ENCODE results near the gene DPH7. TPM values are rescaled to one million over a fixed set of nuclear protein-coding genes. Genes with fewer than 3 reads are reported as not detected.

The DPH7 gene
- total RNA-seq, 1 donor from 2014 or later = 37.6 TPM

GRCh38 chr9:137586854-137587253 is 8.1 kb upstream of the DPH7 start:
- Mint-ChIP-seq H3K4me1 (peaks cover 17% of the 10 kb centered on the region), H3K27ac (no peak overlapping the region), H3K27me3 (ENCODE audit: insufficient read depth, low read depth) (peaks cover 1% of the 10 kb centered on the region), H3K9me3 (no peaks in the 10 kb centered on the region), H3K4me3 (no peak overlapping the region), H3K36me3 (peaks cover 23% of the 10 kb centered on the region)
- Histone ChIP-seq H3K4me2 (no peak overlapping the region), H3K27me3 (no peaks in the 10 kb centered on the region), H3F3A (ENCODE audit: low read depth) (no peaks in the 10 kb centered on the region), H4K20me1 (ENCODE audit: low read depth) (peaks cover 58% of the 10 kb centered on the region), H3K4me1 (peaks cover 8% of the 10 kb centered on the region), H3K27ac (no peak overlapping the region), H3K4me3 (no peak overlapping the region), H2AFZ (replicated peaks) (no peak overlapping the region), H3K36me3 (no peaks in the 10 kb centered on the region), H3K9me3 (ENCODE audit: low read depth) (no peaks in the 10 kb centered on the region), H3K79me2 (ENCODE audit: low read depth) (peaks cover 32% of the 10 kb centered on the region), H3K9ac (no peak overlapping the region)
- no peak for TF ChIP-seq EZH2phosphoT487 (IDR thresholded peaks at IDR 0.05)
- no peak for TF ChIP-seq EZH2 (IDR thresholded peaks at IDR 0.05)
- TF ChIP-seq CTCF (IDR thresholded peaks at IDR 0.05) = no peak
- DNase-seq (ENCODE audit: low spot score) = no peak

GRCh38 chr9:137583957-137584356 is 5.2 kb upstream of the DPH7 start:
- H3K36me3 Mint-ChIP-seq = peaks cover 27% of the 10 kb centered on the region
- H3K4me3 Mint-ChIP-seq = no peak overlapping the region
- H3K9me3 Mint-ChIP-seq = no peaks in the 10 kb centered on the region
- Histone ChIP-seq H3K27ac (no peak overlapping the region), H3K4me3 (no peak overlapping the region), H2AFZ (replicated peaks) (no peak overlapping the region), H3K9ac (no peak overlapping the region), H3K36me3 (no peaks in the 10 kb centered on the region), H3F3A (ENCODE audit: low read depth) (peaks cover 14% of the 10 kb centered on the region), H3K4me2 (no peak overlapping the region), H4K20me1 (ENCODE audit: low read depth) (peaks cover 50% of the 10 kb centered on the region), H3K4me1 (peaks cover 6% of the 10 kb centered on the region), H3K9me3 (ENCODE audit: low read depth) (no peaks in the 10 kb centered on the region), H3K79me2 (ENCODE audit: low read depth) (peaks cover 14% of the 10 kb centered on the region), H3K27me3 (no peaks in the 10 kb centered on the region)
- peaks cover 7% of the 10 kb centered on the region for H3K27me3 Mint-ChIP-seq (ENCODE audit: insufficient read depth, low read depth)
- no peak overlapping the region for H3K27ac Mint-ChIP-seq
- DNase-seq (ENCODE audit: low spot score) = no peak
- no peak for TF ChIP-seq EZH2phosphoT487 (IDR thresholded peaks at IDR 0.05)
- no peak for TF ChIP-seq EZH2 (IDR thresholded peaks at IDR 0.05)
- no peak for TF ChIP-seq CTCF (IDR thresholded peaks at IDR 0.05)
- H3K4me1 Mint-ChIP-seq = peaks cover 17% of the 10 kb centered on the region

- Histone ChIP-seq H4K20me1 (ENCODE audit: low read depth) (peaks cover 44% of the 10 kb centered on the region), H3K9me3 (ENCODE audit: low read depth) (no peaks in the 10 kb centered on the region), H3K4me2 (no peak overlapping the region), H3K27me3 (no peaks in the 10 kb centered on the region), H3K36me3 (no peaks in the 10 kb centered on the region), H3F3A (ENCODE audit: low read depth) (peaks cover 15% of the 10 kb centered on the region), H3K9ac (no peak overlapping the region), H3K27ac (no peak overlapping the region), H2AFZ (replicated peaks) (no peak overlapping the region), H3K4me3 (no peak overlapping the region), H3K79me2 (ENCODE audit: low read depth) (peaks cover 10% of the 10 kb centered on the region), H3K4me1 (peaks cover 5% of the 10 kb centered on the region)
- Mint-ChIP-seq H3K9me3 (no peaks in the 10 kb centered on the region), H3K36me3 (peaks cover 27% of the 10 kb centered on the region), H3K4me1 (peaks cover 12% of the 10 kb centered on the region), H3K27me3 (ENCODE audit: insufficient read depth, low read depth) (peaks cover 7% of the 10 kb centered on the region), H3K27ac (no peak overlapping the region), H3K4me3 (no peak overlapping the region)
- DNase-seq (ENCODE audit: low spot score) = no peak
- TF ChIP-seq EZH2 (IDR thresholded peaks at IDR 0.05) (no peak), CTCF (IDR thresholded peaks at IDR 0.05) (no peak), EZH2phosphoT487 (IDR thresholded peaks at IDR 0.05) (no peak)
These were observed 4.6 kb upstream of the DPH7 start for GRCh38 chr9:137583347-137583746.
